Measurements from ENCODE around the gene PCDHA1.

DNA sequence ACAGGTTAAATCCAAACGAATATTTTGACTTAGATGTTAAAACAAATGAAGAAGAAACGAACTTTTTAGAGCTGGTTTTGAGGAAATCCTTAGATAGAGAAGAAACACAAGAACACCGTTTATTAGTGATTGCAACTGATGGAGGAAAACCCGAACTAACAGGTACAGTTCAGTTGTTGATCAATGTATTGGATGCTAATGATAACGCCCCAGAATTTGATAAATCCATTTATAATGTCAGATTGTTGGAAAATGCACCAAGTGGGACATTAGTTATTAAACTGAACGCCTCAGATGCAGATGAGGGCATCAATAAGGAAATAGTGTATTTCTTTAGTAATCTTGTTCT lies 36.3 kb downstream of the PCDHA1 start:
- TF ChIP-seq, protein P1, sequence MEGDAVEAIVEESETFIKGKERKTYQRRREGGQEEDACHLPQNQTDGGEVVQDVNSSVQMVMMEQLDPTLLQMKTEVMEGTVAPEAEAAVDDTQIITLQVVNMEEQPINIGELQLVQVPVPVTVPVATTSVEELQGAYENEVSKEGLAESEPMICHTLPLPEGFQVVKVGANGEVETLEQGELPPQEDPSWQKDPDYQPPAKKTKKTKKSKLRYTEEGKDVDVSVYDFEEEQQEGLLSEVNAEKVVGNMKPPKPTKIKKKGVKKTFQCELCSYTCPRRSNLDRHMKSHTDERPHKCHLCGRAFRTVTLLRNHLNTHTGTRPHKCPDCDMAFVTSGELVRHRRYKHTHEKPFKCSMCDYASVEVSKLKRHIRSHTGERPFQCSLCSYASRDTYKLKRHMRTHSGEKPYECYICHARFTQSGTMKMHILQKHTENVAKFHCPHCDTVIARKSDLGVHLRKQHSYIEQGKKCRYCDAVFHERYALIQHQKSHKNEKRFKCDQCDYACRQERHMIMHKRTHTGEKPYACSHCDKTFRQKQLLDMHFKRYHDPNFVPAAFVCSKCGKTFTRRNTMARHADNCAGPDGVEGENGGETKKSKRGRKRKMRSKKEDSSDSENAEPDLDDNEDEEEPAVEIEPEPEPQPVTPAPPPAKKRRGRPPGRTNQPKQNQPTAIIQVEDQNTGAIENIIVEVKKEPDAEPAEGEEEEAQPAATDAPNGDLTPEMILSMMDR (IDR thresholded peaks at IDR 0.05) = no peak
- TF ChIP-seq POLR2A (IDR thresholded peaks at IDR 0.05) = no peak

Measured in uterus (tissue), 2 donors.